MM.1S (cell line): ENCODE measurements around the gene EPHA6.

ENCODE experiments used
- DNase-seq: peaks from one replicate; pipeline ENCODE4 v3.0.0-alpha.2; 2015
- H2AFZ ChIP-seq: fragments of 300-600 bp; sonication (generic); 2 replicates; pipeline ENCODE4 v1.6.0; 2016; ENCODE audit warnings: antibody characterized with exemption, low read length
- H3F3A ChIP-seq: fragments of 300-600 bp; sonication (generic); 2 replicates; pipeline ENCODE4 v1.6.1; 2016; ENCODE audit warnings: mild to moderate bottlenecking, antibody characterized with exemption, low read length, moderate library complexity, mixed read lengths; ENCODE audit not compliant: insufficient read depth
- H3K27ac ChIP-seq: fragments of 300-600 bp; sonication (generic); 2 replicates; pipeline ENCODE4 v1.5.1; 2016; ENCODE audit warnings: mild to moderate bottlenecking, low read length
- H3K27me3 ChIP-seq: fragments of 300-600 bp; sonication (generic); replicated peaks from 2 replicates; pipeline ENCODE4 v1.6.0; 2016; ENCODE audit warnings: low read length; ENCODE audit not compliant: insufficient read depth
- H3K36me3 ChIP-seq: fragments of 300-600 bp; sonication (generic); replicated peaks from 2 replicates; pipeline ENCODE4 v1.6.1; 2016; ENCODE audit warnings: mild to moderate bottlenecking, low read length, mixed read lengths; ENCODE audit not compliant: insufficient read depth
- H3K4me1 ChIP-seq: fragments of 300-600 bp; sonication (generic); 2 replicates; pipeline ENCODE4 v1.6.1; 2016; ENCODE audit warnings: low read length, mixed read lengths
- H3K4me2 ChIP-seq: fragments of 300-600 bp; sonication (generic); 2 replicates; pipeline ENCODE4 v1.6.0; 2016; ENCODE audit warnings: low read depth, low read length
- H3K4me3 ChIP-seq: fragments of 300-600 bp; sonication (generic); 2 replicates; pipeline ENCODE4 v1.5.1; 2016; ENCODE audit warnings: low read length, mixed read lengths
- H3K79me2 ChIP-seq: fragments of 300-600 bp; sonication (generic); 2 replicates; pipeline ENCODE4 v1.6.1; 2016; ENCODE audit warnings: mixed run types, low read length, mixed read lengths
- H3K9ac ChIP-seq: fragments of 300-600 bp; sonication (generic); 2 replicates; pipeline ENCODE4 v1.6.1; 2016; ENCODE audit warnings: low read length, mixed read lengths
- H3K9me2 ChIP-seq: fragments of 300-600 bp; sonication (generic); replicated peaks from 2 replicates; pipeline ENCODE4 v1.6.1; 2016; ENCODE audit warnings: mild to moderate bottlenecking, low read length, mixed read lengths; ENCODE audit not compliant: insufficient read depth
- H3K9me3 ChIP-seq: fragments of 300-600 bp; sonication (generic); replicated peaks from 2 replicates; pipeline ENCODE4 v1.6.1; 2016; ENCODE audit warnings: mild to moderate bottlenecking, low read length, mixed read lengths; ENCODE audit not compliant: insufficient read depth
- H4K20me1 ChIP-seq: fragments of 300-600 bp; sonication (generic); 2 replicates; pipeline ENCODE4 v1.6.1; 2016; ENCODE audit warnings: mild to moderate bottlenecking, low read length, moderate library complexity, mixed read lengths; ENCODE audit not compliant: insufficient read depth
- EZH2 ChIP-seq: fragments of 300-600 bp; sonication (generic); optimal IDR thresholded peaks from 2 replicates; pipeline ENCODE3; 2017; ENCODE audit warnings: low read depth, mild to moderate bottlenecking, antibody characterized with exemption, low read length, mixed read lengths
- EZH2phosphoT487 ChIP-seq: fragments of 300-600 bp; sonication (generic); IDR thresholded peaks from 2 replicates; pipeline ENCODE4 v1.6.1; 2018; ENCODE audit warnings: antibody characterized with exemption, low read length
- TF ChIP-seq, protein P1 (sequence below): fragments of 300-600 bp; sonication (generic); IDR thresholded peaks from 2 replicates; pipeline ENCODE4 v1.5.1; 2016; ENCODE audit warnings: antibody characterized with exemption, low read length, mixed read lengths

The EPHA6 gene

DNA sequence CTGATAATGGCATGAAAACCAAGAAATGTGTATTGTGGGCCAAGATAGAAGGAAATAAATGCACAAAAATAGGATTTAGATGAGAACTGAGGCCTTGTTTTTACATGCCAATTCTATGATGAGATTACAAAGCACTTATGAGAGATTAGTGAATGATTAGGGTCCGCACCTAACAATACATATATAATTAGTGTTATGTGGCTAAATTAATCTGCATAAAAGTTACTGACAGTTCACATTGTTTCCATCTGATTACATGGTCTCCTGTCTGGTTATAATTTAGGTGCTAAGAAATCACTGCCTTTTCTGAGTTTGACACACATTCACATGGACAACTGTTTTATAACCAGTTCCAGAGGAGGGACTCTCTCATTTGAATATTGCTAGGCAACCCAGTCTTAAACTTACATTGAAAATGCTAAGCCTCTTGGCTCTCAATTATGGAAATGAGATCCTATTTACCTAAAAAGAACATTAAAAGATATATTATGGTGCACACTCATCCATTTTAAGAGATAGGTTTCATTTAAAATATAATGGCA, 833.1 kb downstream of the EPHA6 start:
- TF ChIP-seq EZH2 (no peak), EZH2phosphoT487 (no peak)
- TF ChIP-seq, protein P1, sequence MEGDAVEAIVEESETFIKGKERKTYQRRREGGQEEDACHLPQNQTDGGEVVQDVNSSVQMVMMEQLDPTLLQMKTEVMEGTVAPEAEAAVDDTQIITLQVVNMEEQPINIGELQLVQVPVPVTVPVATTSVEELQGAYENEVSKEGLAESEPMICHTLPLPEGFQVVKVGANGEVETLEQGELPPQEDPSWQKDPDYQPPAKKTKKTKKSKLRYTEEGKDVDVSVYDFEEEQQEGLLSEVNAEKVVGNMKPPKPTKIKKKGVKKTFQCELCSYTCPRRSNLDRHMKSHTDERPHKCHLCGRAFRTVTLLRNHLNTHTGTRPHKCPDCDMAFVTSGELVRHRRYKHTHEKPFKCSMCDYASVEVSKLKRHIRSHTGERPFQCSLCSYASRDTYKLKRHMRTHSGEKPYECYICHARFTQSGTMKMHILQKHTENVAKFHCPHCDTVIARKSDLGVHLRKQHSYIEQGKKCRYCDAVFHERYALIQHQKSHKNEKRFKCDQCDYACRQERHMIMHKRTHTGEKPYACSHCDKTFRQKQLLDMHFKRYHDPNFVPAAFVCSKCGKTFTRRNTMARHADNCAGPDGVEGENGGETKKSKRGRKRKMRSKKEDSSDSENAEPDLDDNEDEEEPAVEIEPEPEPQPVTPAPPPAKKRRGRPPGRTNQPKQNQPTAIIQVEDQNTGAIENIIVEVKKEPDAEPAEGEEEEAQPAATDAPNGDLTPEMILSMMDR = no peak
- Histone ChIP-seq H2AFZ (no peak overlapping the region), H3K27ac (no peak overlapping the region), H3K4me3 (no peak overlapping the region), H4K20me1 (no peaks in the 10 kb centered on the region), H3K4me1 (no peaks in the 10 kb centered on the region), H3K27me3 (no peaks in the 10 kb centered on the region), H3K4me2 (no peak overlapping the region), H3K9ac (no peak overlapping the region), H3K36me3 (no peaks in the 10 kb centered on the region), H3K9me3 (no peaks in the 10 kb centered on the region), H3K9me2 (no peaks in the 10 kb centered on the region), H3K79me2 (no peaks in the 10 kb centered on the region), H3F3A (no peaks in the 10 kb centered on the region)
- DNase-seq = no peak

DNA sequence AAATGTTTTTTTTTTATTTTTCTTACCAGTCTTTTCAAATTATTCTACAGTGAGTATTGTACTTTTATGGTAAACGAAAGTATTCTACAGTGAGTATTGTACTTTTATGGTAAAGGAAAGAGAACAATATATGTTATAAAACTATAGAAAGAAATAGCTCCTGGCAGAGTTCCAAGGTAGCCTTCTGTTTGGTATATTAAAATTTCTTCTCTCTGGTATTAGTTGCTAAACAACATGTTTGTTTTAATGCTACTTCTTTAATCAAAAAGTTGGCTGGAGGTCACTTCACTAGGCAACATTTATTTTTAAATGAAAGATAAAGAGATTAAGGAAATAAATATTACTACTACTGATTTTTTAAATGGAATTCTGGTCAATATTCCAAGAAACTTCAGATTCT, 841.6 kb downstream of the EPHA6 start:
- Histone ChIP-seq H2AFZ (no peak overlapping the region), H3K9me3 (no peaks in the 10 kb centered on the region), H3K79me2 (no peaks in the 10 kb centered on the region), H3K4me1 (no peaks in the 10 kb centered on the region), H3K27me3 (no peaks in the 10 kb centered on the region), H3K9me2 (no peaks in the 10 kb centered on the region), H3K9ac (no peak overlapping the region), H3K4me3 (no peak overlapping the region), H3F3A (no peaks in the 10 kb centered on the region), H3K4me2 (no peak overlapping the region), H3K27ac (no peak overlapping the region), H4K20me1 (no peaks in the 10 kb centered on the region), H3K36me3 (no peaks in the 10 kb centered on the region)
- no peak for TF ChIP-seq EZH2phosphoT487
- no peak for TF ChIP-seq EZH2
- TF ChIP-seq, protein P1 = no peak
- no peak for DNase-seq

DNA sequence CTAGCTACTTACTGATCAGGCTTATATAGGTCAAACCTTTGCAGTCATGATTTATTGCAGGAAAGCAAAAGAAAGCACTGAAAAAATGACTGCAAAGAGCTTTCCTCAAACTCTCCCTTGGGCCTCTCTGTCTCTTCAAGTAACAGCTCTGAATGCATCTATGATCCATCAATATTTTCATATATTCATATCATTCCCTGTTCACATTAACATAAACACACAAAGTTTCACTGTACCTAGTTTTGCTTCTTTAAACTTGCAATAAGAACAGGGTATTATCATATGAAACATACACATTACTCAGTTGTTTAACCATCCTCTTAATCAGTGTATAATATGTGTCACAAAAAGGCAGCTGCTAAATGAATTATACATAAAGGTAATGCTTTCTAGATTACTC, 842.2 kb downstream of the EPHA6 start:
- TF ChIP-seq, protein P1 = no peak
- TF ChIP-seq EZH2 (no peak), EZH2phosphoT487 (no peak)
- no peak overlapping the region for H3K9ac ChIP-seq

More for the DNA sequence above, 842.2 kb downstream of the EPHA6 start:
- Histone ChIP-seq H3K4me3 (no peak overlapping the region), H3K4me1 (no peaks in the 10 kb centered on the region), H3K27ac (no peak overlapping the region), H3K36me3 (no peaks in the 10 kb centered on the region), H4K20me1 (no peaks in the 10 kb centered on the region), H3K27me3 (no peaks in the 10 kb centered on the region), H3K79me2 (no peaks in the 10 kb centered on the region), H3F3A (no peaks in the 10 kb centered on the region), H3K9me2 (no peaks in the 10 kb centered on the region), H2AFZ (no peak overlapping the region), H3K4me2 (no peak overlapping the region), H3K9me3 (no peaks in the 10 kb centered on the region)
- DNase-seq = no peak
